ENCODE data around the gene HNRNPLL. TPM values are rescaled to one million over a fixed set of nuclear protein-coding genes. Genes with fewer than 3 reads are reported as not detected.

The HNRNPLL gene
- total RNA-seq, 5 donors from 2014 or later (not counting 1 experiment from before 2014, with no cell fraction given), result 28.1 to 69.0 (median 35.2) TPM

GRCh38 chr2:38605298-38605830, 2.6 kb upstream of the HNRNPLL start:
- Mint-ChIP-seq H3K27me3 (no peaks in the 10 kb centered on the region), H3K36me3 (no peaks in the 10 kb centered on the region), H3K4me3 (no peak overlapping the region), H3K9me3 (no peaks in the 10 kb centered on the region), H3K4me1 (peaks cover 31 to 40% (median 38%) of the 10 kb centered on the region in 3 donors), H3K27ac (peak overlapping the region in 1 of 2 donors; percentile 16)
- Histone ChIP-seq H3K36me3 (ENCODE audit: control insufficient read depth in 2 of 2, extremely low read depth in 1 of 2, insufficient read depth in 1 of 2, low read length in 1 of 2) (no peaks in the 10 kb centered on the region), H3K9me3 (no peaks in the 10 kb centered on the region), H3K27me3 (replicated peaks in 1 of 2; ENCODE audit: control insufficient read depth in 2 of 2, extremely low read depth in 1 of 2, insufficient read depth in 2 of 2, low read length in 1 of 2) (no peaks in the 10 kb centered on the region), H3K4me1 (ENCODE audit: control insufficient read depth in 1 of 2, extremely low read depth in 1 of 2, insufficient read depth in 2 of 2, low read length in 2 of 2) (peaks cover 12 to 23% of the 10 kb centered on the region in 2 experiments), H3K4me3 (ENCODE audit: control insufficient read depth in 1 of 2, extremely low read depth in 1 of 2, low read length in 1 of 2) (no peak overlapping the region), H3K27ac (ENCODE audit: low read length) (no peak overlapping the region)
- no peak for DNase-seq
- ATAC-seq (replicated peaks in 1 of 4), result no peak
- ChIA-PET CTCF (interaction anchor here (0.6 to 3.8 kb wide), 14 partner anchors 9 to 127 kb away, joined by 3 to 43 read pairs (median 4); partner anchors contain the start of gene GALM (in 1 of the 2)), POLR2A (interaction anchor here (0.6 to 1.6 kb wide), 6 partner anchors 21 to 147 kb away, joined by 3 to 10 read pairs (median 4); partner anchors contain the start of gene SRSF7 (in 1 of the 2))
- no CpG with 5 or more reads among the region's 4 CpGs for WGBS (ENCODE audit: insufficient coverage)

- H3K4me3 Mint-ChIP-seq, result peak overlapping the region; percentile 88 to 94 (median 94)
- no peaks in the 10 kb centered on the region for H3K27me3 Mint-ChIP-seq
- H3K9me3 Mint-ChIP-seq, result no peaks in the 10 kb centered on the region
- peak overlapping the region; percentile 90 to 92 for H3K27ac Mint-ChIP-seq
- H3K4me1 ChIP-seq (ENCODE audit: control insufficient read depth in 1 of 2, extremely low read depth in 1 of 2, insufficient read depth in 2 of 2, low read length in 2 of 2), result peaks cover 17 to 23% of the 10 kb centered on the region in 2 experiments
- no peaks in the 10 kb centered on the region for H3K36me3 Mint-ChIP-seq
- no peaks in the 10 kb centered on the region for H3K9me3 ChIP-seq
- peak; percentile 74 to 80 (median 78) for ATAC-seq (replicated peaks in 1 of 4)
- WGBS (ENCODE audit: insufficient coverage), result 8% methylated on average over 18 of the region's 23 CpGs
- H3K4me3 ChIP-seq (ENCODE audit: control insufficient read depth in 1 of 2, extremely low read depth in 1 of 2, low read length in 1 of 2), result peak overlapping the region; percentile 85 to 86
- peak; percentile 68 to 92 (median 80) for DNase-seq
- H3K27me3 ChIP-seq (replicated peaks in 1 of 2; ENCODE audit: control insufficient read depth in 2 of 2, extremely low read depth in 1 of 2, insufficient read depth in 2 of 2, low read length in 1 of 2), result no peaks in the 10 kb centered on the region
- POLR2A ChIA-PET, result interaction anchor here (0.5 to 1.6 kb wide), 6 partner anchors 50 to 995 kb away, joined by 3 to 12 read pairs (median 4); partner anchors contain the start of gene SRSF7 (in 2 of the 2)
- H3K4me1 Mint-ChIP-seq, result peaks cover 42 to 50% (median 42%) of the 10 kb centered on the region in 3 donors
- H3K36me3 ChIP-seq (ENCODE audit: control insufficient read depth in 2 of 2, extremely low read depth in 1 of 2, insufficient read depth in 1 of 2, low read length in 1 of 2), result no peaks in the 10 kb centered on the region
- CTCF ChIA-PET, result interaction anchor here (0.6 to 3.8 kb wide), 20 partner anchors 9 to 128 kb away, joined by 3 to 43 read pairs (median 4); partner anchors contain the start of gene GALM (in 1 of the 2)
- peak overlapping the region; percentile 79 for H3K27ac ChIP-seq (ENCODE audit: low read length)
Observed at GRCh38 chr2:38603402-38604290, 918 bp upstream of the HNRNPLL start.

- Histone ChIP-seq H3K36me3 (ENCODE audit: control insufficient read depth in 2 of 2, extremely low read depth in 1 of 2, insufficient read depth in 1 of 2, low read length in 1 of 2) (no peaks in the 10 kb centered on the region), H3K4me3 (ENCODE audit: control insufficient read depth in 1 of 2, extremely low read depth in 1 of 2, low read length in 1 of 2) (peak overlapping the region; percentile 85 to 86)
- peak; percentile 1 to 15 (median 10) for ATAC-seq (replicated peaks in 1 of 4)
Observed at GRCh38 chr2:38602136-38602731, 494 bp downstream of the HNRNPLL start.

DNA sequence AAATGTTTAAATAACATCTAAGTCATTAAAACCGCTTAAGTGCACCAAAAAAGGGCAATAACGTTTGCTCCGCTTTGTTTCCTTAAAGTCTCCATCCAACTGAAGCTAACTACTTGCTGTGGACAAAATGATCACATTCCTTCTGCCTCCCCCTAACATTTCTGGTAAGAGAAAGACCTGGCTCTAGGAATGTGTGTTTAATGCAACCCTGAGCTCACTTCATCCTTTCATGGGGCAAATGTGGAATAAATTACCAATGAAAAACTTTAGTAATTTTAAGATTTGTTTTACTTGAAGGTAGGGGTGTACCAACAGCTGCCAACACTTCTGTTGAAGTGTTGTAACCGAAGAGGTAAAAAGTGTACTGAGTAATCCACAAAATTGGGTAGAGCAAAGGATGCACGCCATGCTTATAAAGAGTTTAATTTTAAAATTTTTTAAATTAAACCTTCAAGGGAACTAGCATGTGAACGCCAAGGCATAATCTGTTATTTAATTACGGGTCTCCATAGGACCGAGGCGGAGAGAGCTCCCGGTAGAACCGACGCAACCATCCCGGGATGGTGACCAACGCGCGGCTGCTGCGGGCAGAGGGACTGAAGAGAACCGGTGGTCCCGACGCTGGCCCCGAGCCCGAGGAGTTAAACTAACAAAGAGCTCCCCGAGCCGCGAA, 1.1 kb downstream of the HNRNPLL start:
- peak overlapping the region; percentile 78 for H3K27ac ChIP-seq (ENCODE audit: low read length)
- DNase-seq, result peak in 2 of 35 experiments; percentile 10 to 37
- no peaks in the 10 kb centered on the region for H3K36me3 ChIP-seq (ENCODE audit: control insufficient read depth in 2 of 2, extremely low read depth in 1 of 2, insufficient read depth in 1 of 2, low read length in 1 of 2)
- H3K27ac Mint-ChIP-seq, result peak overlapping the region; percentile 35 to 90
- no peaks in the 10 kb centered on the region for H3K27me3 Mint-ChIP-seq
- H3K9me3 Mint-ChIP-seq, result no peaks in the 10 kb centered on the region
- POLR2A ChIA-PET, result interaction anchor here (0.5 to 5.0 kb wide), 15 partner anchors 13 to 1143 kb away, joined by 3 to 36 read pairs (median 3); partner anchors contain the start of gene SRSF7 (in 1 of the 2)
- peaks cover 16 to 24% of the 10 kb centered on the region in 2 experiments for H3K4me1 ChIP-seq (ENCODE audit: control insufficient read depth in 1 of 2, extremely low read depth in 1 of 2, insufficient read depth in 2 of 2, low read length in 2 of 2)
- peak overlapping the region; percentile 85 to 86 for H3K4me3 ChIP-seq (ENCODE audit: control insufficient read depth in 1 of 2, extremely low read depth in 1 of 2, low read length in 1 of 2)
- under 1% methylated on average over 20 of the region's 25 CpGs for WGBS (ENCODE audit: insufficient coverage)
- H3K36me3 Mint-ChIP-seq, result no peaks in the 10 kb centered on the region
- peaks cover 48 to 61% (median 54%) of the 10 kb centered on the region in 3 donors for H3K4me1 Mint-ChIP-seq
- peak overlapping the region; percentile 78 to 94 (median 88) for H3K4me3 Mint-ChIP-seq
- CTCF ChIA-PET, result interaction anchor here (0.6 to 3.2 kb wide), 15 partner anchors 11 to 145 kb away, joined by 3 to 30 read pairs (median 4); no protein-coding TSS in a partner anchor
- no peaks in the 10 kb centered on the region for H3K27me3 ChIP-seq (replicated peaks in 1 of 2; ENCODE audit: control insufficient read depth in 2 of 2, extremely low read depth in 1 of 2, insufficient read depth in 2 of 2, low read length in 1 of 2)
- no peak for ATAC-seq (replicated peaks in 1 of 4)
- no peaks in the 10 kb centered on the region for H3K9me3 ChIP-seq

More at GRCh38 chr2:38602136-38602731, 494 bp downstream of the HNRNPLL start:
- Mint-ChIP-seq H3K9me3 (no peaks in the 10 kb centered on the region), H3K4me1 (peaks cover 43 to 55% (median 47%) of the 10 kb centered on the region in 3 donors), H3K36me3 (no peaks in the 10 kb centered on the region), H3K27ac (peak overlapping the region; percentile 35 to 90), H3K27me3 (no peaks in the 10 kb centered on the region), H3K4me3 (peak overlapping the region; percentile 78 to 94 (median 88))
- Histone ChIP-seq H3K4me1 (ENCODE audit: control insufficient read depth in 1 of 2, extremely low read depth in 1 of 2, insufficient read depth in 2 of 2, low read length in 2 of 2) (peaks cover 16 to 22% of the 10 kb centered on the region in 2 experiments), H3K9me3 (no peaks in the 10 kb centered on the region), H3K27me3 (replicated peaks in 1 of 2; ENCODE audit: control insufficient read depth in 2 of 2, extremely low read depth in 1 of 2, insufficient read depth in 2 of 2, low read length in 1 of 2) (no peaks in the 10 kb centered on the region), H3K27ac (ENCODE audit: low read length) (peak overlapping the region; percentile 78)
- ChIA-PET CTCF (interaction anchor here (0.6 to 3.7 kb wide), 15 partner anchors 19 to 145 kb away, joined by 3 to 30 read pairs (median 4); no protein-coding TSS in a partner anchor), POLR2A (interaction anchor here (0.6 to 5.0 kb wide), 6 partner anchors 19 to 149 kb away, joined by 3 to 36 read pairs (median 4); partner anchors contain the start of gene SRSF7 (in 1 of the 2))
- under 1% methylated on average over 73 of the region's 74 CpGs for WGBS (ENCODE audit: insufficient coverage)
- peak in 25 of 35 experiments; percentile 3 to 50 (median 26) for DNase-seq

DNA sequence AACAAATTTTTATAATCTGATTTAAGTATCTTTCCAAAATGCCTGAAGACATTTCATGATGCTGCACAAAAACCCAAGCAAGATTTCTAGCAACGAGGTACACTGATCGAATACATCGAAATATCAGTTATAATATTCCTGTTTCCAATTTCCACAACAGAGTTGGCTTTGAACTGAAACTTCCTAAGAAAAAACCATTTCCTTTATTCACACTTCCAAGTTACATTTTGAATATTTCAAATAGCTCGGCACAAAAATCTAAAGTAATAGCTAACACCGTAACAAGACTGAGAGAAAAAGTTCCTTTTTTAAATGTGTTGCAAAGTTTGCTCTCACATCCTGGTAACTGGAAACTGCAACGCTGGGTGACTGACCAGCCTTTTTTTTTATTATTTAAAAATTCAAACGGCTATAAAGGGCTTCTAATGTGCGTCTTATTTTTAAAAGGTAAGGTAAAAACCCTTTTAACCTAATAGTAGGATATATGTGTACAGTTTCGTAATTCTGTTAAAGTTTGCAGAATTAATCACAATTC, 1.7 kb downstream of the HNRNPLL start:
- peaks cover 20 to 24% of the 10 kb centered on the region in 2 experiments for H3K4me1 ChIP-seq (ENCODE audit: control insufficient read depth in 1 of 2, extremely low read depth in 1 of 2, insufficient read depth in 2 of 2, low read length in 2 of 2)
- no peaks in the 10 kb centered on the region for H3K27me3 Mint-ChIP-seq
- no peaks in the 10 kb centered on the region for H3K27me3 ChIP-seq (replicated peaks in 1 of 2; ENCODE audit: control insufficient read depth in 2 of 2, extremely low read depth in 1 of 2, insufficient read depth in 2 of 2, low read length in 1 of 2)
- no peaks in the 10 kb centered on the region for H3K36me3 Mint-ChIP-seq
- peak overlapping the region; percentile 78 to 94 (median 88) for H3K4me3 Mint-ChIP-seq
- DNase-seq, result no peak
- H3K9me3 Mint-ChIP-seq, result no peaks in the 10 kb centered on the region
- H3K4me3 ChIP-seq (ENCODE audit: control insufficient read depth in 1 of 2, extremely low read depth in 1 of 2, low read length in 1 of 2), result peak overlapping the region; percentile 85 to 86
- no peak for ATAC-seq (replicated peaks in 1 of 4)
- peaks cover 54 to 67% (median 60%) of the 10 kb centered on the region in 3 donors for H3K4me1 Mint-ChIP-seq
- CTCF ChIA-PET, result interaction anchor here (0.6 to 3.2 kb wide), 9 partner anchors 10 to 146 kb away, joined by 3 to 30 read pairs (median 5); no protein-coding TSS in a partner anchor
- 19% methylated on average over 3 of the region's 9 CpGs for WGBS (ENCODE audit: insufficient coverage)
- POLR2A ChIA-PET, result interaction anchor here (0.5 to 5.0 kb wide), 13 partner anchors 13 to 1144 kb away, joined by 3 to 36 read pairs (median 3); partner anchors contain the start of gene SRSF7 (in 1 of the 2)
- peak overlapping the region; percentile 78 for H3K27ac ChIP-seq (ENCODE audit: low read length)
- peak overlapping the region; percentile 76 to 90 for H3K27ac Mint-ChIP-seq
- H3K9me3 ChIP-seq, result no peaks in the 10 kb centered on the region
- H3K36me3 ChIP-seq (ENCODE audit: control insufficient read depth in 2 of 2, extremely low read depth in 1 of 2, insufficient read depth in 1 of 2, low read length in 1 of 2), result no peaks in the 10 kb centered on the region
